Activated CD4-positive, alpha-beta T cell treated with anti-CD3 and anti-CD28 coated beads, Interleukin-2, amount 10 ng/mL, durations not matched to agents 24 days and 14 days (primary cell): ENCODE data around the gene PIEZO1. TPM values are rescaled to one million over a fixed set of nuclear protein-coding genes. Genes with fewer than 3 reads are reported as not detected.
"Not testable (repeated sequence)": the region's sequence is repeated elsewhere in the genome, so short reads cannot be mapped to it uniquely, and the experiment has no call there.

Experiments used
- DNase-seq: peaks from one replicate; pipeline ENCODE4 v3.0.0; 2022
- H3K27ac Mint-ChIP-seq: one replicate; pipeline ENCODE4 v1.8.0; 2022; ENCODE audit warnings: mild to moderate bottlenecking, mixed read lengths
- H3K27me3 Mint-ChIP-seq: one replicate; pipeline ENCODE4 v1.8.0; 2022; ENCODE audit warnings: mixed read lengths
- H3K36me3 Mint-ChIP-seq: one replicate; pipeline ENCODE4 v1.8.0; 2022; ENCODE audit warnings: low read depth, mild to moderate bottlenecking, mixed read lengths
- H3K4me1 Mint-ChIP-seq: one replicate; pipeline ENCODE4 v1.8.0; 2021; ENCODE audit warnings: mixed read lengths
- H3K4me3 Mint-ChIP-seq: one replicate; pipeline ENCODE4 v1.8.0; 2022; ENCODE audit warnings: mild to moderate bottlenecking, moderate library complexity, mixed read lengths
- H3K9me3 Mint-ChIP-seq: one replicate; pipeline ENCODE4 v1.8.0; 2021; ENCODE audit warnings: mixed read lengths
- intact Hi-C: fragments of 100-400 bp; cut with micrococcal nuclease; formaldehyde crosslinking; loops from one replicate; pipeline ENCODE4 v1.15.1; 2023
- total RNA-seq: library from RNA; stranded (reverse); gene quantifications from 2 replicates; pipeline ENCODE4 v1.2.3, GENCODE V29; 2022

PIEZO1 gene
- total RNA-seq, 1 donor from 2014 or later: 226 TPM

GRCh38 chr16:88789594-88789993 is 4.6 kb upstream of the PIEZO1 start:
- H3K27me3 Mint-ChIP-seq: no peaks in the 10 kb centered on the region
- no peak overlapping the region for H3K27ac Mint-ChIP-seq
- no peaks in the 10 kb centered on the region for H3K36me3 Mint-ChIP-seq
- peaks cover 28% of the 10 kb centered on the region for H3K4me1 Mint-ChIP-seq
- H3K9me3 Mint-ChIP-seq: no peaks in the 10 kb centered on the region
- H3K4me3 Mint-ChIP-seq: peak overlapping the region; percentile 77
- no peak for DNase-seq
- intact Hi-C loops: loop anchor here (10.0 kb wide), 1 partner anchor 335 kb away; the partner anchor contains the start of gene ZFPM1

GRCh38 chr16:88788749-88789148 is 3.7 kb upstream of the PIEZO1 start:
- intact Hi-C loops: loop anchor here (10.0 kb wide), 1 partner anchor 334 kb away; the partner anchor contains the start of gene ZFPM1
- peaks cover 26% of the 10 kb centered on the region for H3K4me1 Mint-ChIP-seq
- not testable (repeated sequence) for H3K27ac Mint-ChIP-seq, H3K27me3 Mint-ChIP-seq, H3K36me3 Mint-ChIP-seq, H3K9me3 Mint-ChIP-seq, DNase-seq, H3K4me3 Mint-ChIP-seq

- peaks cover 32% of the 10 kb centered on the region for H3K4me1 Mint-ChIP-seq
- peaks cover 2% of the 10 kb centered on the region for H3K36me3 Mint-ChIP-seq
- no peak for DNase-seq
- H3K27ac Mint-ChIP-seq: no peak overlapping the region
- intact Hi-C loops: loop anchor here (10.0 kb wide), 1 partner anchor 333 kb away; the partner anchor contains the start of gene ZFPM1
- no peaks in the 10 kb centered on the region for H3K9me3 Mint-ChIP-seq
- H3K4me3 Mint-ChIP-seq: no peak overlapping the region
- H3K27me3 Mint-ChIP-seq: no peaks in the 10 kb centered on the region
These were observed 2.7 kb upstream of the PIEZO1 start for GRCh38 chr16:88787579-88788314.

GRCh38 chr16:88784856-88785105 is 239 bp downstream of the PIEZO1 start:
- peaks cover 41% of the 10 kb centered on the region for H3K4me1 Mint-ChIP-seq
- no peaks in the 10 kb centered on the region for H3K9me3 Mint-ChIP-seq
- H3K27me3 Mint-ChIP-seq: no peaks in the 10 kb centered on the region

GRCh38 chr16:88784074-88784855 is 755 bp downstream of the PIEZO1 start:
- intact Hi-C loops: loop anchor here (1.0 to 10.0 kb wide), 3 partner anchors 18 to 329 kb away; partner anchors contain the start of genes CYBA and ZFPM1
- H3K36me3 Mint-ChIP-seq: peaks cover 4% of the 10 kb centered on the region
- peak overlapping the region; percentile 81 for H3K27ac Mint-ChIP-seq
- H3K4me3 Mint-ChIP-seq: peak overlapping the region; percentile 81
- DNase-seq: peak; percentile 85
- H3K4me1 Mint-ChIP-seq: peaks cover 38% of the 10 kb centered on the region
- H3K27me3 Mint-ChIP-seq: no peaks in the 10 kb centered on the region
- no peaks in the 10 kb centered on the region for H3K9me3 Mint-ChIP-seq

More at GRCh38 chr16:88784856-88785105, 239 bp downstream of the PIEZO1 start:
- Mint-ChIP-seq H3K36me3 (peaks cover 4% of the 10 kb centered on the region), H3K27ac (no peak overlapping the region), H3K4me3 (peak overlapping the region; percentile 81)
- no peak for DNase-seq
- intact Hi-C loops: loop anchor here (1.0 to 10.0 kb wide), 4 partner anchors 18 to 330 kb away; partner anchors contain the start of genes CYBA and ZFPM1

GRCh38 chr16:88783391-88784073 is 1.5 kb downstream of the PIEZO1 start:
- Mint-ChIP-seq H3K36me3 (peaks cover 4% of the 10 kb centered on the region), H3K4me3 (peak overlapping the region; percentile 81), H3K27me3 (no peaks in the 10 kb centered on the region), H3K4me1 (peaks cover 38% of the 10 kb centered on the region), H3K27ac (peak overlapping the region; percentile 81), H3K9me3 (no peaks in the 10 kb centered on the region)
- intact Hi-C loops: loop anchor here (1.0 to 10.0 kb wide), 6 partner anchors 19 to 329 kb away; partner anchors contain the start of genes CYBA and ZFPM1
- peak; percentile 73 for DNase-seq

- Mint-ChIP-seq H3K27me3 (no peaks in the 10 kb centered on the region), H3K27ac (peak overlapping the region; percentile 81), H3K4me1 (peaks cover 38% of the 10 kb centered on the region), H3K36me3 (peaks cover 4% of the 10 kb centered on the region), H3K9me3 (no peaks in the 10 kb centered on the region), H3K4me3 (peak overlapping the region; percentile 81)
- intact Hi-C loops: loop anchor here (1.0 to 10.0 kb wide), 6 partner anchors 30 to 328 kb away; partner anchors contain the start of genes CYBA, GALNS and ZFPM1
- DNase-seq: peak; percentile 81
These were observed 2.3 kb downstream of the PIEZO1 start for GRCh38 chr16:88782454-88783390.

GRCh38 chr16:88781140-88782077 is 3.6 kb downstream of the PIEZO1 start:
- H3K27ac Mint-ChIP-seq: peak overlapping the region; percentile 81
- no peaks in the 10 kb centered on the region for H3K9me3 Mint-ChIP-seq
- no peaks in the 10 kb centered on the region for H3K27me3 Mint-ChIP-seq
- peak overlapping the region; percentile 81 for H3K4me3 Mint-ChIP-seq
- peaks cover 4% of the 10 kb centered on the region for H3K36me3 Mint-ChIP-seq
- H3K4me1 Mint-ChIP-seq: peaks cover 40% of the 10 kb centered on the region
- intact Hi-C loops: loop anchor here (1.0 to 10.0 kb wide), 6 partner anchors 31 to 327 kb away; partner anchors contain the start of genes CYBA, GALNS and ZFPM1
- peak; percentile 91 for DNase-seq

GRCh38 chr16:88780142-88781062 is 4.6 kb downstream of the PIEZO1 start:
- H3K27ac Mint-ChIP-seq: peak overlapping the region; percentile 81

GRCh38 chr16:88779406-88780141 is 5.4 kb downstream of the PIEZO1 start:
- Mint-ChIP-seq H3K4me3 (peak overlapping the region; percentile 81), H3K27ac (peak overlapping the region; percentile 81), H3K36me3 (peaks cover 4% of the 10 kb centered on the region), H3K9me3 (no peaks in the 10 kb centered on the region), H3K4me1 (peaks cover 40% of the 10 kb centered on the region), H3K27me3 (no peaks in the 10 kb centered on the region)
- intact Hi-C loops: loop anchor here (5.0 to 10.0 kb wide), 2 partner anchors 127 to 325 kb away; partner anchors contain the start of genes CYBA and ZFPM1
- DNase-seq: no peak

More at GRCh38 chr16:88780142-88781062, 4.6 kb downstream of the PIEZO1 start:
- no peak for DNase-seq
- intact Hi-C loops: loop anchor here (5.0 to 10.0 kb wide), 2 partner anchors 128 to 326 kb away; partner anchors contain the start of genes CYBA and ZFPM1
- H3K9me3 Mint-ChIP-seq: no peaks in the 10 kb centered on the region
- peaks cover 40% of the 10 kb centered on the region for H3K4me1 Mint-ChIP-seq
- H3K36me3 Mint-ChIP-seq: peaks cover 4% of the 10 kb centered on the region
- no peaks in the 10 kb centered on the region for H3K27me3 Mint-ChIP-seq
- peak overlapping the region; percentile 81 for H3K4me3 Mint-ChIP-seq
